ENCODE results near the gene DLG1.

- TF ChIP-seq POLR2AphosphoS5 (IDR thresholded peaks at IDR 0.05; ENCODE audit: low read depth, low read length) (no peak), REST (IDR thresholded peaks at IDR 0.05; ENCODE audit: insufficient read depth in 1 of 2, low read depth in 2 of 2, low read length in 2 of 2) (no peak), TAF1 (IDR thresholded peaks at IDR 0.05; ENCODE audit: borderline replicate concordance, insufficient read depth, low read length) (no peak)
Observed at GRCh38 chr3:197281849-197282248, 16.6 kb downstream of the DLG1 start.
